HCT116 (cell line): ENCODE results near the gene DZIP1L.

Source experiments
- CTCF ChIP-seq, 3 experiments: fragments of 200-600 bp in 1 of 3; sonication (generic) in 1 of 3; IDR thresholded peaks in 2 of 3; conservative IDR thresholded peaks in 1 of 3; 2 replicates each; pipeline ENCODE4 v1.5.1; 2012 to 2017; ENCODE audit warnings: low read depth in 2 of 3, low read length in 2 of 3, antibody characterized with exemption in 1 of 3, borderline replicate concordance in 1 of 3, control low read depth in 1 of 3, mild to moderate bottlenecking in 1 of 3, mixed read lengths in 1 of 3, mixed run types in 1 of 3, moderate library complexity in 1 of 3; ENCODE audit not compliant: insufficient read depth in 1 of 3
- EZH2 ChIP-seq: fragments of 200-600 bp; sonication (generic); IDR thresholded peaks from 2 replicates; pipeline ENCODE4 v1.6.1; 2017; ENCODE audit warnings: antibody characterized with exemption, mixed run types

GRCh38 chr3:138157743-138158142 is 42.3 kb upstream of the DZIP1L start:
- TF ChIP-seq CTCF (IDR thresholded peaks at IDR 0.05 in 2 of 3, conservative IDR thresholded peaks at IDR 0.05 in 1 of 3; ENCODE audit: borderline replicate concordance in 1 of 3, insufficient read depth in 1 of 3, low read depth in 2 of 3, low read length in 2 of 3) (no peak), EZH2 (no peak)
